H9 (cell line): ENCODE data around the gene LIPC. TPM values are rescaled to one million over a fixed set of nuclear protein-coding genes. Genes with fewer than 3 reads are reported as not detected.

ENCODE experiments used
- DNase-seq: peaks from one replicate; pipeline ENCODE4 v3.0.0-alpha.2; 2017
- H2AFZ ChIP-seq: one replicate; pipeline ENCODE4 v1.6.1; 2013; ENCODE audit warnings: mild to moderate bottlenecking, low read length, control low read depth, moderate library complexity
- H2AK5ac ChIP-seq: 2 replicates; pipeline ENCODE4 v1.6.1; 2013; ENCODE audit warnings: low read length, control low read depth, mixed read lengths; ENCODE audit not compliant: insufficient read length
- H2BK120ac ChIP-seq: one replicate; pipeline ENCODE4 v1.6.1; 2013; ENCODE audit warnings: low read depth, mild to moderate bottlenecking, low read length, control low read depth, inconsistent platforms; ENCODE audit not compliant: poor library complexity, severe bottlenecking
- H2BK12ac ChIP-seq: 2 replicates; pipeline ENCODE4 v1.6.1; 2013; ENCODE audit warnings: low read length, control low read depth, mixed read lengths, low read depth; ENCODE audit not compliant: insufficient read length
- H2BK15ac ChIP-seq: 2 replicates; pipeline ENCODE4 v1.6.1; 2013; ENCODE audit warnings: low read depth, low read length, control low read depth
- H2BK20ac ChIP-seq: one replicate; pipeline ENCODE4 v1.6.1; 2013; ENCODE audit warnings: low read depth, mild to moderate bottlenecking, low read length, control low read depth, inconsistent platforms; ENCODE audit not compliant: poor library complexity, severe bottlenecking
- H2BK5ac ChIP-seq: 2 replicates; pipeline ENCODE4 v1.6.1; 2013; ENCODE audit warnings: low read length, control low read depth, mixed read lengths; ENCODE audit not compliant: insufficient read length
- H3K14ac ChIP-seq: 2 replicates; pipeline ENCODE4 v1.6.1; 2013; ENCODE audit warnings: low read length, control low read depth; ENCODE audit not compliant: insufficient read depth
- H3K18ac ChIP-seq: 2 replicates; pipeline ENCODE4 v1.6.1; 2013; ENCODE audit warnings: low read depth, mild to moderate bottlenecking, mixed read lengths, low read length, control low read depth; ENCODE audit not compliant: insufficient read length
- H3K23ac ChIP-seq: 2 replicates; pipeline ENCODE4 v1.6.1; 2013; ENCODE audit warnings: low read length, control low read depth, mixed read lengths, low read depth; ENCODE audit not compliant: insufficient read length
- H3K23me2 ChIP-seq: 2 replicates; pipeline ENCODE4 v1.6.1; 2013; ENCODE audit warnings: low read depth, mild to moderate bottlenecking, mixed read lengths, low read length, control low read depth; ENCODE audit not compliant: insufficient read length, poor library complexity, severe bottlenecking
- H3K27ac ChIP-seq: 2 replicates; pipeline ENCODE4 v1.5.1; 2013; ENCODE audit warnings: low read length, control low read depth, mixed read lengths, low read depth; ENCODE audit not compliant: insufficient read length
- H3K27me3 ChIP-seq: 2 replicates; pipeline ENCODE4 v1.6.1; 2013; ENCODE audit warnings: low read length, control low read depth, inconsistent platforms; ENCODE audit not compliant: insufficient read depth
- H3K4ac ChIP-seq: 2 replicates; pipeline ENCODE4 v1.6.1; 2013; ENCODE audit warnings: low read depth, mild to moderate bottlenecking, control low read depth, inconsistent platforms, low read length, moderate library complexity
- H3K4me1 ChIP-seq: 2 replicates; pipeline ENCODE4 v1.6.1; 2013; ENCODE audit warnings: low read length, control low read depth, inconsistent platforms; ENCODE audit not compliant: insufficient read depth
- H3K4me2 ChIP-seq: 2 replicates; pipeline ENCODE4 v1.6.1; 2013; ENCODE audit warnings: low read length, control low read depth, mixed read lengths; ENCODE audit not compliant: insufficient read length, insufficient read depth
- H3K56ac ChIP-seq: 2 replicates; pipeline ENCODE4 v1.6.1; 2013; ENCODE audit warnings: low read depth, mild to moderate bottlenecking, mixed read lengths, low read length, control low read depth; ENCODE audit not compliant: insufficient read length
- H3K79me1 ChIP-seq: 2 replicates; pipeline ENCODE4 v1.6.1; 2013; ENCODE audit warnings: low read depth, mild to moderate bottlenecking, moderate library complexity, low read length, control low read depth, inconsistent platforms; ENCODE audit not compliant: insufficient read depth, poor library complexity, severe bottlenecking
- H3K79me2 ChIP-seq: 2 replicates; pipeline ENCODE4 v1.6.1; 2013; ENCODE audit warnings: low read length, control low read depth, inconsistent platforms; ENCODE audit not compliant: insufficient read depth
- H3K9ac ChIP-seq: 2 replicates; pipeline ENCODE4 v1.6.1; 2013; ENCODE audit warnings: low read length, control low read depth, mixed read lengths; ENCODE audit not compliant: insufficient read length; ENCODE audit errors: extremely low read depth
- H3K9me3 ChIP-seq: one replicate; pipeline ENCODE4 v1.6.1; 2013; ENCODE audit warnings: low read depth, low read length, inconsistent platforms; ENCODE audit not compliant: control insufficient read depth
- H3T11ph ChIP-seq: one replicate; pipeline ENCODE4 v1.6.1; 2013; ENCODE audit warnings: mild to moderate bottlenecking, low read length, control low read depth, inconsistent platforms
- H4K20me1 ChIP-seq: one replicate; pipeline ENCODE4 v1.6.1; 2013; ENCODE audit not compliant: control insufficient read depth, insufficient read length, insufficient read depth
- H4K5ac ChIP-seq: 2 replicates; pipeline ENCODE4 v1.6.1; 2013; ENCODE audit warnings: low read depth, mild to moderate bottlenecking, mixed read lengths, low read length, control low read depth; ENCODE audit not compliant: insufficient read length
- H4K8ac ChIP-seq: replicated peaks from 2 replicates; pipeline ENCODE4 v1.6.1; 2013; ENCODE audit warnings: low read length, control low read depth, mixed read lengths, low read depth; ENCODE audit not compliant: insufficient read length
- H4K91ac ChIP-seq: 2 replicates; pipeline ENCODE4 v1.6.1; 2013; ENCODE audit warnings: low read depth, mild to moderate bottlenecking, moderate library complexity, mixed read lengths, low read length, control low read depth; ENCODE audit not compliant: insufficient read length
- H3K27ac Mint-ChIP-seq, 3 experiments: 2 replicates in 2 of 3; 3 replicates in 1 of 3; pipeline ENCODE4 v1.8.0; 2020 to 2021; ENCODE audit warnings: mixed read lengths in 3 of 3, mild to moderate bottlenecking in 1 of 3, moderate library complexity in 1 of 3
- H3K27me3 Mint-ChIP-seq: 2 replicates; pipeline ENCODE4 v1.8.0; 2021; ENCODE audit warnings: low read depth, mild to moderate bottlenecking, moderate library complexity, mixed read lengths
- H3K36me3 Mint-ChIP-seq, 3 experiments: 2 replicates in 2 of 3; 3 replicates in 1 of 3; pipeline ENCODE4 v1.8.0; 2020 to 2021; ENCODE audit warnings: low read depth in 3 of 3, mixed read lengths in 3 of 3; ENCODE audit not compliant: insufficient read depth in 1 of 3
- H3K4me1 Mint-ChIP-seq, 2 experiments: 2 replicates each; pipeline ENCODE4 v1.8.0; 2020; ENCODE audit warnings: mixed read lengths in 2 of 2
- H3K4me3 Mint-ChIP-seq, 2 experiments: 2 replicates in 1 of 2; 3 replicates in 1 of 2; pipeline ENCODE4 v1.8.0; 2020 to 2021; ENCODE audit warnings: mild to moderate bottlenecking in 2 of 2, mixed read lengths in 2 of 2, moderate library complexity in 1 of 2
- H3K9me3 Mint-ChIP-seq, 2 experiments: 2 replicates in 1 of 2; 3 replicates in 1 of 2; pipeline ENCODE4 v1.8.0; 2020; ENCODE audit warnings: mild to moderate bottlenecking in 2 of 2, mixed read lengths in 2 of 2, moderate library complexity in 1 of 2
- CTCF ChIP-seq: fragments of 200-600 bp; sonication (generic); conservative IDR thresholded peaks from 3 replicates; pipeline ENCODE4 v1.8.0; 2021; ENCODE audit warnings: antibody characterized with exemption, mild to moderate bottlenecking
- WGBS: extraction: QIAGEN DNeasy Blood & Tissue Kit; methylation state at CpG from one replicate; pipeline ENCODE4 v1.1.7; 2013; ENCODE audit warnings: missing lambda C conversion rate, low lambda C conversion rate, mixed read lengths; ENCODE audit not compliant: insufficient read length; ENCODE audit errors: extremely low coverage; 5-methylcytosine and 5-hydroxymethylcytosine counted together
- total RNA-seq: library from RNA; stranded (reverse); gene quantifications from 2 replicates; pipeline ENCODE4 v1.2.1, GENCODE V29; 2021

LIPC gene
- total RNA-seq, 1 experiment from 2014 or later, result not detected

DNA sequence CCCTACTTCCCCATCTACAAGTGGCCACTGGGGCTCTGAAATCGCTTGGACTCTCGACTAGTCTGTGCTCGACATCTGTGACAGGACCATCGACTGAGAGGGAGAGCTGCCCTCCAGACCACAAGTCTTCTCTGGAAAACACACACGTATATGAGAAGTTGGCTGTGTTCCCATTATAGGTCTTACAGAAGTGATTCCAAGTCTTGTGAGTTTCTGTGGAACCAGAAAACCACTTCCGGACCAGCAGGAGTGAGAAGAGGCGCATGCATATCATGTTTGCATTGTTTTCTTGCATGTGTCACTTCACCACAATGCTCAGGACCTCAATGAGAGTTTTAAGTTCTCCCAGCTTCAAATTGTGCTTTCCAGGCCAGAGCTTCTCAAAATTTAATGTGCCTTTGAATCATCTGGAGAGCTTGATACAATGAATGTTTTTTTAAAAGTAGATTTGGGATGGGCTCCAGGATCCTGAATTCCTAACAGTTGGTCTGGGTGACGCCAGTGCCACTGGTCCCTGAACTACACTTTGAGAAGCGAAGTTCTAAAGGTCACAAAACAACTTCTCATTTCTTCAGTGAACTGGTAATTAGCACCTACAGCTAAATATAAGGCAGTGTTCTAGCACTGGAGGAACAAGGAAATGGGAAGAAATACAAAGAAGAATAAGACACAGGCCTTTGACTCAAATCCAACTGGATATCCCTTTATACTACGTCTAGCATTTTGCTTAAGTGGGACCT lies 15.7 kb downstream of the LIPC start:
- Histone ChIP-seq H3K9ac (no peak overlapping the region), H4K20me1 (no peaks in the 10 kb centered on the region), H2BK15ac (no peak overlapping the region), H3K9me3 (no peaks in the 10 kb centered on the region), H2BK120ac (no peak overlapping the region), H3T11ph (no peak overlapping the region), H2BK20ac (no peak overlapping the region), H3K4ac (no peak overlapping the region), H4K91ac (no peak overlapping the region), H3K18ac (no peak overlapping the region), H2BK5ac (no peak overlapping the region), H3K4me1 (no peaks in the 10 kb centered on the region; the same call in 1 of the 2 replicates), H4K5ac (no peak overlapping the region), H2AK5ac (no peak overlapping the region), H3K27me3 (no peaks in the 10 kb centered on the region), H3K27ac (no peak overlapping the region), H3K79me2 (no peaks in the 10 kb centered on the region), H3K56ac (no peak overlapping the region), H2AFZ (no peak overlapping the region), H3K23me2 (no peaks in the 10 kb centered on the region), H3K4me2 (no peak overlapping the region), H4K8ac (no peak overlapping the region), H2BK12ac (no peak overlapping the region), H3K14ac (no peak overlapping the region), H3K23ac (no peak overlapping the region), H3K79me1 (no peaks in the 10 kb centered on the region)
- Mint-ChIP-seq H3K27ac (no peak overlapping the region; a peak in 1 of 7 replicates), H3K9me3 (no peaks in the 10 kb centered on the region), H3K4me3 (no peak overlapping the region), H3K36me3 (no peaks in the 10 kb centered on the region; a peak in 1 of 7 replicates), H3K4me1 (peaks cover 36% of the 10 kb centered on the region in 2 experiments), H3K27me3 (0 out of 2 replicates have a peak, but pooled peaks cover 1% of the 10 kb centered on the region)
- no peak for TF ChIP-seq CTCF
- no CpG with 5 or more reads among the region's 10 CpGs for WGBS
- DNase-seq, result no peak
